LHCN-M2 (cell line): Measurements from ENCODE around the gene AFF3. TPM values are rescaled to one million over a fixed set of nuclear protein-coding genes. Genes with fewer than 3 reads are reported as not detected.

ENCODE experiments used
- DNase-seq: peaks from one replicate; pipeline ENCODE4 v3.0.0-alpha.2; 2012; ENCODE audit warnings: low read depth
- total RNA-seq: library from RNA; depleted of rRNA; stranded (reverse); fragments of >200 nt; gene quantifications from 2 replicates; pipeline ENCODE4 v1.2.3, GENCODE V29; 2014

The AFF3 gene
- total RNA-seq, 1 experiment from 2014 or later: under 0.01 TPM

GRCh38 chr2:99711144-99711543 is 431.2 kb downstream of the AFF3 start:
- no peak for DNase-seq

- no peak for DNase-seq
Observed at GRCh38 chr2:99710721-99711120, 431.7 kb downstream of the AFF3 start.

- DNase-seq: no peak
Observed at GRCh38 chr2:99709229-99709628, 433.2 kb downstream of the AFF3 start.

- DNase-seq: no peak
Observed at GRCh38 chr2:99708231-99708630, 434.2 kb downstream of the AFF3 start.

GRCh38 chr2:99707592-99707991 is 434.8 kb downstream of the AFF3 start:
- DNase-seq: no peak

GRCh38 chr2:99706735-99707134 is 435.7 kb downstream of the AFF3 start:
- no peak for DNase-seq

GRCh38 chr2:99701503-99701902 is 440.9 kb downstream of the AFF3 start:
- DNase-seq: no peak

GRCh38 chr2:99700482-99701398 is 441.6 kb downstream of the AFF3 start:
- no peak for DNase-seq

- no peak for DNase-seq
Observed at GRCh38 chr2:99698896-99699295, 443.5 kb downstream of the AFF3 start.

- DNase-seq: no peak
Observed at GRCh38 chr2:99697811-99698568, 444.4 kb downstream of the AFF3 start.

- DNase-seq: no peak
Observed at GRCh38 chr2:99695944-99696253, 446.5 kb downstream of the AFF3 start.

- no peak for DNase-seq
Observed at GRCh38 chr2:99695130-99695943, 447.1 kb downstream of the AFF3 start.

GRCh38 chr2:99694331-99694730 is 448.1 kb downstream of the AFF3 start:
- no peak for DNase-seq

GRCh38 chr2:99692785-99693184 is 449.6 kb downstream of the AFF3 start:
- no peak for DNase-seq

- DNase-seq: no peak
Observed at GRCh38 chr2:99691926-99692325, 450.5 kb downstream of the AFF3 start.

GRCh38 chr2:99689145-99689742 is 453.1 kb downstream of the AFF3 start:
- DNase-seq: no peak

GRCh38 chr2:99688699-99689098 is 453.7 kb downstream of the AFF3 start:
- DNase-seq: no peak

GRCh38 chr2:99682275-99683060 is 459.9 kb downstream of the AFF3 start:
- DNase-seq: no peak

GRCh38 chr2:99680946-99681345 is 461.4 kb downstream of the AFF3 start:
- DNase-seq: peak; percentile 19

- no peak for DNase-seq
Observed at GRCh38 chr2:99679518-99679917, 462.9 kb downstream of the AFF3 start.

- DNase-seq: no peak
Observed at GRCh38 chr2:99678625-99679024, 463.8 kb downstream of the AFF3 start.
